ENCODE data around the gene PDE3B.
"Not testable (repeated sequence)": the region's sequence is repeated elsewhere in the genome, so short reads cannot be mapped to it uniquely, and the experiment has no call there.

The PDE3B gene

DNA sequence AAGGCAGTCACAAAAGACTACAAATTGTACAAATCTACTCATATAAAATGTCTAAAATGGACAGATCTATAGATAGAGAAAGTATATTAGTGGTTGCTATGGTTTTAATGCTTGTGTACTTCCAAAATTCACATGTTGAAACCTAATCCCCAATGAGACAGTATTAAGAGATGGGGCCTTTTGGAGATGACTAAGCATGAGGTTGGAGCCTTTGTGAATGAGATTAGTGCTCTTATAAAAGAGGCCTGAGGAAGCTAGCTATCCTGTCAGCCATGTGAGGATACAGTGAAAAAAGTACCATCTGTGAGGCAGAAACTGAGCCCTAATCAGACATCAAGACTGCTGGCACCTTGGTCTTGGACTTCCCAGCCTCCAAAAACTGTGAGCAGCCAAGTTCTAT is 165.9 kb downstream of the PDE3B start:
- no peak for DNase-seq (ENCODE audit: low read depth)

DNA sequence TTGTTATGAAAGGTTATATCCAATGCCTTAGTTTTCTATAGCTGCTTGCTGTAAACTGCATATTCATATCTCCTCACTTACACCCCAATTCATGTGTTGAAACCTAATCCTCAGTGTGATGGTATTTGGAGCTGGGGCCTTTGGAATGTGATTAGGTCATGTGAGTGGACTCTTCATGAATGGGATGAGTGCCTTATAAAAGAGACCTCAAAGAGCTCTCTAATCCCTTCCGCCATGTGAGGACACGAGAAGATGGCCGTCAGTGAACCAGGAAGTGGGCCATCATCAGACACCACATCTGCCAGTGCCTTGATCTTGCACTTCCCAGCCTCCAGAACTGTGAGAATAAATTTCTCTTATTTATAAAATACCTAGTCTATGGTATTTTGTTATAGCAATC is 169.2 kb downstream of the PDE3B start:
- no peak for DNase-seq (ENCODE audit: low read depth)

DNA sequence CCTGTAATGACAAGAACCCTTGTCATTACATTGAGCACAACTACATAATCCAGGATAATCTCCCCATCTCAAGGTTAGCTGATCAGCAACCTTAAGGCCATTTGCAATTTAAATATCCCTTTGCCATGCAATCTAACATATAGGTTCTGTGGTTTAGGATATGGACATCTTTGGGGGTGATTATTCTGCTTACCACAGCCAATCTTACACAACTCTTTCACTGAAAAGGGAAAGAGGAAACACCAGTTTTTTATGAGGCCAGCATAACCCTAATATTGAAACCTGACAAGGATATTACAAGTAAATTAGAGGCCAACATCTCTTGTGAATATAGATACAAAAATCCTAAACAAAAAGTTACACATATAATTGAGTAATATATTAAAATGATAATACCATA is 169.9 kb downstream of the PDE3B start:
- DNase-seq (ENCODE audit: low read depth): no peak

DNA sequence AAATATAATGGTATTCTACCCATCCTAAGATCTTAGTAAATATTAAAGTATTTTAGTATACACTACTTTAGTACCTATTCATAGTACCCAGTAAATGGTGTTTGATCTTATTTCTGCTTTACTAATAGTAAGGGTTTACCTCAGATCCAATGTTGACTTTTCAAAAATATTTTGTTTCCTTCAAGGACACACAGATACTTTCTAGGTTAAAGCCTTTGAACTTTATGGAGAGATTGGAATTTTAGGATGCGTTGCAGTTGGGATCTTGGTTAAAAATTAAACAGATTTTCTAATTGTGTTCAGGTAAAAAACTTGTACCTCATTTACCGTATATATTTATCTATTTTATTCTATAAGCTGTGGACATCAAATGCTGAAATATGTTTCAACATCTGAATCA is 175.2 kb downstream of the PDE3B start:
- no peak for DNase-seq (ENCODE audit: low read depth)

DNA sequence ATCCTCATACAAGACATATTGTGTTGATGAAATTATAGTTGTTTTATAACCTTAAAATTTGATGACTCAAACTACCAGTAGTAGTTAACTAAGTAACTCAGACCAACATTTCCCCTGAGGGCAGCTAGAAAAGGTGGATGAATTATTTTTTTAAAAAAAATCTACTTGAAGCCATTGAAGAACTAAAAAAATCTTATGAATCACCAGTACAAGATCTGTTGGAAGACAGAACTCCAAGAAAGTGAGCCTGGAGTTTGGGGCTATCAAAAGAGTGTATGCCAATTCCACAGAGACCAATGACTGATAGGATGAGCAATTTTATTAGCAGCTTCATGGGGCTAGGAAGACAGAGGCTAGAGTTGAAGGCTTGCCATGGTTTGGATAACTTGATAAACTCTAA is 176.0 kb downstream of the PDE3B start:
- no peak for DNase-seq (ENCODE audit: low read depth)

DNA sequence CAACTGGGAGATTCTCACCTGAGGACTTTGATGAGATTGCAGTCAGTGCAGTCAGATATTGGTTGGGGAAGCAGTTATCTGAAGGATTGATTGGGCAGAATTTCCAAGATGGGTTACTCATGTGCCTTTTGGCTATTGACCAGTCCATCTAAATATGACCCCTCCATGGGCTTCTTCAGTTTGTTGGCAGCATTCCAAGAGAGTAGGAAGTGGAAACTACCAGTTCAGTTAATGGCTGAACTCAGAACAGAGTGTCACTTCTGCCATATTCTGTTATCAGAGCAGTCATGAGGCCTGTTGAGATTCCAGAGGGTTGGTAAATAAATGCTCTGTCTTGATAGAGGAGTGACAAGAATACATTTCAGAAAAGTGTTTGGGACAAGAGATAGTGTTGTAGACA is 177.4 kb downstream of the PDE3B start:
- no peak for DNase-seq (ENCODE audit: low read depth)

DNA sequence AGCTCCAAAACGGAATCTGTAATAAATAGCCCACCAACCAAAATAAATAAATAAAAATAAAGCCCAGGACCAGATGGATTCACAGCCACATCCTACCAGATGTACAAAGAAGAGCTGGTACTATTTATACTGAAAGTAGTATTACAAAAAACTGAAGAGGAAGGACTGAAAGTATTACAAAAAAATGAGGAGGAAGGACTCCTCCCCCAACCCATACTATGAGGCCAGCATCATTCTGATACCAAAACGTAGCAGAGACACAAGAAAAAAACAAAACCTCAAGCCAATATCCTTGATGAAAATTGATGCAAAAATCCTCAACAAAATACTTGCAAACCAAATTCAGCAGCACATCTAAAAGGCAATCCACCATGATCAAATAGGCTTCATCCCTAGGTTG is 183.0 kb downstream of the PDE3B start:
- no peak for DNase-seq (ENCODE audit: low read depth)

DNA sequence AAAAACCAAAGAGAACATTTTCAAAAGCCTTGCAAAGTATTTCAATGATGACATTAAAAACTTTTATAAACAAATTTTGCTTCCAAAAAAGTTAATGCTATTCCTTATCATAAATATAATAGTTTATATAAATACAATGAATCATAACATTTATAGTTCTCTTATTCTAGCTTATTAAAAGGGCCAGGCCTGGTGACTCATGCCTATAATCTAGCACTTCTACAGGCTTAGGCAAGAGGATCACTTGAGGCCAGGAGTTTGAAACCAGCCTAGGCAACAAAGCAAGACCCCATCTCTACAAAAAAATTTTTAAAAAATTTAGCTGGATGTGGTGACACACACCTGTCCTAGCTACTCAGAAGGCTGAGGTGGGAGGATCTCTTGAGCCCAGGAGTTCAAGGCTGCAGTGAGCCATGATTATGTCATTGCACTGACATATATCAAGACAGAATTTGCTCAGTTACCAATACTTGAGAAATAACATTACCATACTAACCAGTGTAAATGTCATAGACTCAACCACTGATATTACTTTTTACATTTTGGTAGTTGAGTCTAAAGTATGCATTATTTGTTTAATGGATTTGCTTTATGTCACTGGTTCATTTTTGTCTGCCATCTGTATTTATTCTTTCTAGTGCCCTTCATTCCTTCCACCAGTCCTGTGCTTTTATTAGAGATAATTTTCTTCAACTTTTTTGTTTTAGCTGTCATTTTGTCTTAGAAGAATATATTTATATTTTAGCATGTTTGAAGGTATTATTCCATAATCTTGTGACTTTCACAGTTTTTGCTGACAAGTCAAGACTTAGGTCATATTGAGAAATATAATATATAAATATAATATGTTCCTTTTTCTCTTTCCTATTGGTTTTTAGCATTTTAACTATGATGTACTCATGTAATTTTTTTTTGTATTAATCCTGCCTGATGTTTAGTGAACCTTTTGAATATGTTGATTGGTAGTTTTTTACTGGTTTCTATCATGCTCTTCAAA is 192.2 kb downstream of the PDE3B start:
- no peak for DNase-seq (ENCODE audit: low read depth)

DNA sequence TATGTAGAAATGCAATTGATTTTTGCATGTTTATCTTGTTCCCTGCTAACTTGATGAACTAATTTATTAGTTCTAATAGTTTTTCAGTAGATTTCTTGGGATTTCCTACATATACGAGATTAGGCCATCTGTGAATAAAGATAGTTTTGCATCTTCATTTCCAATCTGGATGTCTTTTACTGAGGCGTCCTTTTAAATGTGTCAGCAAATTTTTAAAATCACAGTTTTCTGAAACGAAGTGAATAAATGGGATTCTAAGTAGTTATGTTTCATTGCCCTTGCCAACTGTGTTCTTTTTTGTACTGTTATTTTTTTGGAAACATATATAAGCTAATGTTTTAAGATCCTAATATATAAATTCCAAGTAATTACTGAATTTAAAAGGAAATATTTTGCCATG is 198.4 kb downstream of the PDE3B start:
- DNase-seq (ENCODE audit: low read depth): no peak

DNA sequence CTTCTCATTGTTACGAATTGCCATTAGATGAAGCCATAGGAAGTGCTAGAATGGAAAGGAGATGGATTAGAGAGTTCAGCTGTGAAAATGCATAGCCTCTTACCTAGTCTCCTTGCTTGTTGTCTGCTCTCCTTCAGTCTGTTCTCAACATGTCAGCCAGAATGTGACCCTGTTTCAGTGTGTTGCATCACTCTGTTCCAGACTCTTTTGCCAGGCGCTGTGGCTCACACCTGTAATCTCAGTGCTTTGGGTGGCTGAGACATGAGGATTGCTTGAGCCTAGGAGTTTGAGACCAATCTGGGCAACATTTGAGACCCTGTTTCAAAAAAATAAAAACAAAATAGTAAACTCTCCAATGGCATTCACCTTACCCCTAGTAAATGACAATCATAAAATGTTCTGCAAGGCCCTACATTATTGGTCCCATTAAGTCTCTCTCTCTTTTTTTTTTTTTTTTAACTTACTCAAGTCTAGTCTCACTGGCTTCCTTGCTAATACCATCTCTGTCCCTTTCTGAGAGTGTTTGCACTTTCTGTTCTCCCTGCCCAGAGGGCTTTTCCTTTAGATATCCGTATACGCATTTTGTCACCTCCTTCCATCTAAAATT is 209.1 kb downstream of the PDE3B start:
- DNase-seq (ENCODE audit: low read depth): no peak

DNA sequence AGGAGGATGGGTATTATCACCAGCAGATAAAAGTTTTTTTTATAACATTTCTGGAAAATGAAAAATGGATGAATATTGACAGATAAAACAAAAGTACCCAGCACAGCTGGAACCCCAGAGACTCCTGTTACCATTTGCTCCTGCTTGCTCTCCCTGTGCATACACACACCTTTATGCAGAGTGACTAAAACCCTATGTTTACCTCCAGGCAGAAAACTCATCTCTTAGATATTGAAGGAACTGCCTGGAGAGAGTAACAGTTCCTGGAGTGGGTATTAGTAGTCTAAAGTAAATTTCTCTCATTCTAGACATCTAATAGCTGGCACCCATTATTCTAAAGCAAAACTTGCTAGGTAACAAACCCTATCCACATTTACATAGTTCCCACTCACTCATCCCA is 210.5 kb downstream of the PDE3B start:
- no peak for DNase-seq (ENCODE audit: low read depth)

DNA sequence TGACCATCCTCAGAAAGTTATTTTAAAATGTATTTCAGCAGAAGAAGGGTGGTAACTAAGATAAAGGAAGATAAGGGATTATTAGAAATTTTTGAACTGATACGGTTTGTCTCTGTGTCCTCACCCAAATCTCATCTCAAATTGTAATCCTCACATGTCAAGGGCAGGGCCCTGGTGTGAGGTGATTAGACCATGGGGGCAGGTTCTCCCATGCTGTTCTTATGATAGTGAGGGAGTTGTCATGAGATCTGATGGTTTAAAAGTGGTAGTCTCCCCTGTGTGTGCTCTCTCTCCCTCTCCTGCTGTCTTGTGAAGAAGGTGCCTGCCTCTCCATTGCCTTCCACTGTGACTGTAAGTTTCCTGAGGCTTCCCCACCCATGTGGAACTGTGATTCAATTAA is 212.3 kb downstream of the PDE3B start:
- DNase-seq (ENCODE audit: low read depth): no peak

DNA sequence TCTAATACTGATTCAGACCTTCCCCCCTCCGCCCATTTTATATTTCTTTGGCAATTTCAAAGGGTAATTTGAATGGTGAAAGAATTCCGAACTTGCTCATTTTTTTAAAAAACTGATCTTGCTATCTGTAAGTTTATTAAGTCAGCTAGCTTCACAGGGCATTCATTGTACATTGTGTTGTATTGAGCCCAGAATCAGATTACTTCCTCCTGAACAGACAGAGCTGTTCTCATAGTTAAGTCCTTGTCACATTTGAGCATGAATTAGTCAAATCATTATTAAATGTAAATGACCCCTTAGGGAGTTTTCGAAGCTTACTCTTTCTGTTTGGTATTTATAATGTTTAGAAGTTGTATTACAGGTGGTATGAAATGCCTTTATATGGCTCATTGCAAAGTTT is 214.0 kb downstream of the PDE3B start:
- no peak for DNase-seq (ENCODE audit: low read depth)

DNA sequence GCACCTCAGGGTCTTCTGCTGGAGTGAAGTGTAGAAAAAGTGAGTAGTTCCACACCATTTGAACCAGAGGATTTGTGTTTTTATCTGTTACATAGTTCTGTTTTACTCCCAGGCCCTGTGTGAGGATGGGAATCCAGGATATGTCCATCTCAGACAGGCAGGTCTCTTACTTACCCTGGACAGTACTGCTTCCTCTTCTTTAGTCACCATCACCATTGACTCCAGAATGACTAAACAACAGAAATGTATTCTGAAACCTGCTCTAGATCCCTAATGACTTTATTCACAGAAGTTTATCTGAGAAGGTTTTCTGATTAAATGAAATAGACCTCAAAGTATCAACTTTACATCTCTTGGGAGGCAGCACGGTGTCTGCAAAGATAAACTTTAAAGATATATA is 214.8 kb downstream of the PDE3B start:
- DNase-seq (ENCODE audit: low read depth): no peak

DNA sequence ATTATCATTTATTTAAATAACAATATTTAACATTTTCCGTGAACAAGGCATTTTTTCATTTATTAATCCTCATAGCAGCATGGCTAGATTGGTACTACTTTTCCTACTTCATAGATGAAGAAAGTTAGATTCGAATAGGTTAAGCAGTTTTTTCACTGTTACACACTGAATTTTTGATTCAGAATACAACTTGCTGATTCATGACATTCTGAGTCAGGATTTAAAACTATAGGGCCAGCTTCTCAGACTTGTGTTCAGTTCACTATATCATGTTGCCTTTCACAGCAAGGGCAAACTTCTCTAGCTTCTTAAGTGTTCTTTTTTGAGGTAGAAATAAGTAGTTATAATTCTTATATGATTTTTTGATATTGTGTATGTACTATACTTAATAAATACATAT is 216.9 kb downstream of the PDE3B start:
- no peak for DNase-seq (ENCODE audit: low read depth)

DNA sequence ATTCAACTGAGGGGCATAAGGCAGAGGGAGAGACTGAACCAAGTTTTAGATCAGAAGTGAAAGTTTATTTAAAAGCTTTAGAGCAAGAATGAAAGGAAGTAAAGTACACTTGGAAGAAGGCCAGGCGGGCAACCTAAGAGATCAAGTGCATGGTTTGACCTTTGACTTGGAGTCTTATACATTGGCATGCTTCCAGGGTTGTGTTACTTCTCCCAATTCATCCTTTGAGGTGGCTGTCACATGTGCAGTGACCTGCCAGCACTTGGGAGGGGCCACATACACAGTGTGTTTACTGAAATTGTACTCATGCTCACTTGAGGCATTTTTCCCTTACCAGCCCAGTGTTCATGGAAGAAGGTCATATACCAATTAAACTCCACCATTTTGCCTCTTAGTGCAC is 218.1 kb downstream of the PDE3B start:
- no peak for DNase-seq (ENCODE audit: low read depth)

DNA sequence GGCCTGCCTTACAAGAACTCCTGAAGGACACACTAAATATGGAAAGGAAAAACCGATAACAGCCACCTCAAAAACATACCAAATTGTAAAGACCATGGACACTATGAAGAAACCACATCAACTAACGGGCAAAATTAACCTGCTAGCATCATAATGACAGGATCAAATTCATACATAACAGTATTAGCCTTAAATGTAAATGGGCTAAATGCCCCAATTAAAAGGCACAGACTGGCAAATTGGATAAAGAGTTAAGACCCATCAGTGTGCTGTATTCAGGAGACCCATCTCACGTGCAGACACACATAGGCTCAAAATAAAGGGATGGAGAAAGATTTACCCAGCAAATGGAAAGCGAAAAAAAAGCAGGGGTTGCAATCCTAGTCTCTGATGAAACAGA is 220.2 kb downstream of the PDE3B start:
- DNase-seq (ENCODE audit: low read depth): not testable (repeated sequence)

DNA sequence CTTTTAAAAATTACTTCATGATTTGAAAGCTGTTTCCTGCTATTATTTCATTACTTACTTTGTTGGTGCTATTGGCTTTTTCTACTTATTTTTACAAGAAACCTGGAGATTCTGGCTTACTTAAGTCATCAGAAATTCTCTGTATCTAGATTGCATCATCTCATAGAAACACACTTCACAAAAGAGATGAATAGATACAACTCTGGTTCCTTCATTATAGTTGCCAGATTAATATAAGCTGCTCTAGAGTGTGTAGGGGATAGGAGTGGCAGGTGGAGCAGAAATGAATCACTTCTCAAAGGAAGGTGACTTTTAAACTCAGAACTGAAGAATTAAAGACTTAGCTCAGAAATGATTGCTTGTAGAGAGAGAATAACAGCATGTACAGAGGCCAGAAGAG is 228.4 kb downstream of the PDE3B start:
- no peak for DNase-seq (ENCODE audit: low read depth)

DNA sequence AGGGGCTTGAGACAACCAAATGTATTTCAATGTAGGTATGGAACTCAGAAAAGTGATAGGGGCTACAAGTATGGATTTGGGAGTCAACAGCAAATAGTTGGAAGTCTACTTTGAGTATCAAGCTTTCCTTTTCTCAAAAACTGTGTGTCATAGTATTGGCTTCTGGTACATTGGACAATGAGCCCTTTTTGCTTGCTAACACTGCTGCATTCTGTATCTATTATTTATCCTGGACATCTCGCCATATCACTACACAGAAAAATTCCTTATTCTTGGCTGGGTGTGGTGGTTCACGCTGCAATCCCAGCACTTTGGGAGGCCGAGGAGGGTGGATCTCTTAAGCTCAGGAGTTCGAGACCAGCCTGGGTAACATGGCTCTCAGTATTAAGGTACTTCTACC is 230.0 kb downstream of the PDE3B start:
- no peak for DNase-seq (ENCODE audit: low read depth)

DNA sequence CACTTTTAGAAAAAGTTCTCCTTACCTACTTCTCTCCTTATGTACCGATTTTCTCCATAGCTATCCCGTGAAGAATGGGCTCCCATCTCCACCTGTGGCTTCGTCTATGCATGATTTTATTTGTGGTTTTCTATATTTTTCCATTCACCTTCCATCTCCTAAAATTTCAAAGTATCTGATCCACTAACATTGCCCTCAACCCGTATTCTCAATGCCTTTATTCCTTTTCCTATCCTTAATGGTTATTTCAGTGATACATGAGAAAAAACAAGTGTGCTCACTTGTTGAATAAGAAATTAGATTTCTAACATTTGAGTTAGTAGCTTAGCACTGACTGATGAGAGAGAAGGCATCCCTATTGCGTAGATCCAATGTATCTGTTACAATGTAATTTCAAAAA is 231.6 kb downstream of the PDE3B start:
- DNase-seq (ENCODE audit: low read depth): no peak

DNA sequence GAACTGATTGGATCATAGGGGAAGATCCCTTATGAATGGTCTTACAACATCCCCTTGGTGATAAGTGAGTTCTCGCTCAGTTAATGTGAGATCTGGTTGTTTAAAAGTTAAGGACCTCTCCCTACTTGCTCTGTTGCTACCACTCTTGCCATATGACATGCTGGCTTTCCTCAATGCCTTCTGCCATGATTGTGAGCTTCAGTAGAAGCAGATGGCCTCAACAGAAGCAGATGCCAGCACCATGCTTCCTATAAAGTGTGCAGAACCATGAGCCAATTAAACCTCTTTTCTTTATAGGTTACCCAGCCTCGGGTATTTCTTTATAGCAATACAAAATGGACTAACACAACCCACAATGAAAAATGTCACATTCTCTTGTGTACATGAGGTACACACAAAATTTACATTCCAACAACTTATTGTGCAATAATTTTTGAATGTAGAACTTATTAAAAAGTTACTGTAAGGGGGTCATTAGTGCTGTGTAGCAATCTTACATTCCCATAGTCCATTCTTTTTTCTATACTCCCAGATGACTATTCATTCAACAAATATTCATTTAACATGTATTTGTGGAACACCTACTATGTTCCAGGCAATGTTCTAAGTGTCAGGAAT is 238.1 kb downstream of the PDE3B start:
- no peak for DNase-seq (ENCODE audit: low read depth)

DNA sequence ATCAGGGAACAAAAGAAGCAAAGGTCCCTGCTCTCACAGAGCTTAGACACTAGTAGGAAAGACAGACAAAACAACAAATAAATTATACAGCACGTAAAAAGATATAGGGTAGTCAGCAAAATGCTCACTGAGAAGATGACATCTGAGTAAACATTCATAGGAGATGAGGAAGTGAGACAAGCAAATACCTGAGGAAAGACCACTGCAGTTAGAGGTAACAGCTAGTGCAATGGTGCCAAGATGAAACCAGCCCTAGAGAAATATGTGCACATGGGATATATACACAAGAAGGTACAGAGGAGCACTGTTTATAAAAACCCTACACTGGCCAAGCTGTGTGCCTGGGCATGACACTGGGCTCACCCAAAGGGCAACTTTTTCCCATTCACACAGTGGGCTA is 238.6 kb downstream of the PDE3B start:
- no peak for DNase-seq (ENCODE audit: low read depth)

DNA sequence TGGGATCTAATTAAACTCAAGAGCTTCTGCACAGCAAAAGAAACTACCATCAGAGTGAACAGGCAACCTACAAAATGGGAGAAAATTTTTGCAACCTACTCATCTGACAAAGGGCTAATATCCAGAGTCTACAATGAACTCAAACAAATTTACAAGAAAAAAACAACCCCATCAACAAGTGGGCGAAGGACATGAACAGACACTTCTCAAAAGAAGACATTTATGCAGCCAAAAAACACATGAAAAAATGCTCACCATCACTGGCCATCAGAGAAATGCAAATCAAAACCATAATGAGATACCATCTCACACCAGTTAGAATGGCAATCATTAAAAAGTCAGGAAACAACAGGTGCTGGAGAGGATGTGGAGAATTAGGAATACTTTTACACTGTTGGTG is 240.1 kb downstream of the PDE3B start:
- not testable (repeated sequence) for DNase-seq (ENCODE audit: low read depth)
